ENCODE measurements around the gene POLDIP2.

Gene POLDIP2

GRCh38 chr17:28368306-28368831, 11.0 kb upstream of the POLDIP2 start:
- Histone ChIP-seq H3K4me2 (ENCODE audit: low read length) (no peak overlapping the region), H3K79me2 (ENCODE audit: control insufficient read depth, insufficient read depth, low read length, poor library complexity) (no peaks in the 10 kb centered on the region), H2AFZ (ENCODE audit: insufficient read depth, low read length, poor library complexity) (no peak overlapping the region), H2AK5ac (ENCODE audit: low read length) (no peak overlapping the region), H4K91ac (ENCODE audit: low read depth, low read length) (no peak overlapping the region), H3K18ac (ENCODE audit: low read length) (no peak overlapping the region), H3K4me3 (ENCODE audit: low read depth, low read length) (no peak overlapping the region), H3K27ac (ENCODE audit: low read depth, low read length) (no peak overlapping the region), H4K8ac (ENCODE audit: low read depth, low read length) (no peak overlapping the region), H3K9me3 (ENCODE audit: insufficient read depth, low read depth, low read length) (no peaks in the 10 kb centered on the region), H2BK12ac (ENCODE audit: low read length) (no peak overlapping the region), H3K27me3 (ENCODE audit: insufficient read depth, low read length) (peaks cover 19% of the 10 kb centered on the region), H3K9ac (ENCODE audit: low read length) (no peak overlapping the region), H3K79me1 (ENCODE audit: low read length) (no peaks in the 10 kb centered on the region), H2BK5ac (ENCODE audit: low read depth, low read length, poor library complexity) (no peak overlapping the region), H2BK120ac (ENCODE audit: insufficient read depth, low read length, poor library complexity) (no peak overlapping the region), H3K4me1 (ENCODE audit: control insufficient read depth in 1 of 2, insufficient read depth in 2 of 2, low read length in 2 of 2) (peaks cover 16 to 22% of the 10 kb centered on the region in 2 experiments), H4K12ac (ENCODE audit: low read depth, low read length) (no peak overlapping the region), H3K36me3 (ENCODE audit: control insufficient read depth in 1 of 2, insufficient read depth in 2 of 2, low read length in 2 of 2) (peaks cover 6 to 16% of the 10 kb centered on the region in 2 experiments), H3K14ac (ENCODE audit: low read length) (no peak overlapping the region), H3K4ac (ENCODE audit: low read depth, low read length) (no peak overlapping the region), H3K23ac (ENCODE audit: low read length) (no peak overlapping the region)
- WGBS (ENCODE audit: extremely low coverage, insufficient coverage, insufficient read length): no CpG with 5 or more reads among the region's 5 CpGs
- no peak for DNase-seq

- H3K79me1 ChIP-seq (ENCODE audit: low read length): no peaks in the 10 kb centered on the region
- H3K4me3 ChIP-seq (ENCODE audit: low read depth, low read length): no peak overlapping the region
- DNase-seq: no peak
- no peak overlapping the region for H4K91ac ChIP-seq (ENCODE audit: low read depth, low read length)
- H3K18ac ChIP-seq (ENCODE audit: low read length): no peak overlapping the region
- no peak overlapping the region for H3K9ac ChIP-seq (ENCODE audit: low read length)
- H3K14ac ChIP-seq (ENCODE audit: low read length): no peak overlapping the region
- H3K79me2 ChIP-seq (ENCODE audit: control insufficient read depth, insufficient read depth, low read length, poor library complexity): no peaks in the 10 kb centered on the region
- H2BK12ac ChIP-seq (ENCODE audit: low read length): no peak overlapping the region
- no peak overlapping the region for H2AK5ac ChIP-seq (ENCODE audit: low read length)
- no peak overlapping the region for H2AFZ ChIP-seq (ENCODE audit: insufficient read depth, low read length, poor library complexity)
- peaks cover 13% of the 10 kb centered on the region for H3K27me3 ChIP-seq (ENCODE audit: insufficient read depth, low read length)
- no peak overlapping the region for H2BK120ac ChIP-seq (ENCODE audit: insufficient read depth, low read length, poor library complexity)
- no peak overlapping the region for H4K8ac ChIP-seq (ENCODE audit: low read depth, low read length)
- no peaks in the 10 kb centered on the region for H3K9me3 ChIP-seq (ENCODE audit: insufficient read depth, low read depth, low read length)
- peaks cover 16 to 22% of the 10 kb centered on the region in 2 experiments for H3K4me1 ChIP-seq (ENCODE audit: control insufficient read depth in 1 of 2, insufficient read depth in 2 of 2, low read length in 2 of 2)
- peaks cover 6 to 20% of the 10 kb centered on the region in 2 experiments for H3K36me3 ChIP-seq (ENCODE audit: control insufficient read depth in 1 of 2, insufficient read depth in 2 of 2, low read length in 2 of 2)
- no peak overlapping the region for H3K4ac ChIP-seq (ENCODE audit: low read depth, low read length)
- H3K23ac ChIP-seq (ENCODE audit: low read length): no peak overlapping the region
- H3K4me2 ChIP-seq (ENCODE audit: low read length): no peak overlapping the region
- no CpG with 5 or more reads among the region's 21 CpGs for WGBS (ENCODE audit: extremely low coverage, insufficient coverage, insufficient read length)
- H2BK5ac ChIP-seq (ENCODE audit: low read depth, low read length, poor library complexity): no peak overlapping the region
- no peak overlapping the region for H3K27ac ChIP-seq (ENCODE audit: low read depth, low read length)
- H4K12ac ChIP-seq (ENCODE audit: low read depth, low read length): no peak overlapping the region
Observed at GRCh38 chr17:28367641-28368305, 10.4 kb upstream of the POLDIP2 start.

- H4K12ac ChIP-seq (ENCODE audit: low read depth, low read length): no peak overlapping the region
Observed at GRCh38 chr17:28366605-28367004, 9.3 kb upstream of the POLDIP2 start.

GRCh38 chr17:28365487-28365886, 8.2 kb upstream of the POLDIP2 start:
- no peaks in the 10 kb centered on the region for H3K27me3 ChIP-seq (ENCODE audit: insufficient read depth, low read length)
- no CpG with 5 or more reads among the region's 3 CpGs for WGBS (ENCODE audit: extremely low coverage, insufficient coverage, insufficient read length)
- H3K9me3 ChIP-seq (ENCODE audit: insufficient read depth, low read depth, low read length): no peaks in the 10 kb centered on the region
- no peak overlapping the region for H3K4me2 ChIP-seq (ENCODE audit: low read length)
- H4K91ac ChIP-seq (ENCODE audit: low read depth, low read length): no peak overlapping the region
- no peak overlapping the region for H3K18ac ChIP-seq (ENCODE audit: low read length)
- no peak overlapping the region for H3K27ac ChIP-seq (ENCODE audit: low read depth, low read length)
- no peak overlapping the region for H2BK120ac ChIP-seq (ENCODE audit: insufficient read depth, low read length, poor library complexity)
- H3K4me1 ChIP-seq (ENCODE audit: control insufficient read depth in 1 of 2, insufficient read depth in 2 of 2, low read length in 2 of 2): peaks cover 6 to 9% of the 10 kb centered on the region in 2 experiments
- H4K8ac ChIP-seq (ENCODE audit: low read depth, low read length): no peak overlapping the region
- no peaks in the 10 kb centered on the region for H3K79me1 ChIP-seq (ENCODE audit: low read length)
- H2AK5ac ChIP-seq (ENCODE audit: low read length): no peak overlapping the region
- H3K9ac ChIP-seq (ENCODE audit: low read length): no peak overlapping the region
- H4K12ac ChIP-seq (ENCODE audit: low read depth, low read length): no peak overlapping the region
- H2BK5ac ChIP-seq (ENCODE audit: low read depth, low read length, poor library complexity): no peak overlapping the region
- no peak overlapping the region for H2AFZ ChIP-seq (ENCODE audit: insufficient read depth, low read length, poor library complexity)
- no peak for DNase-seq
- no peak overlapping the region for H3K4ac ChIP-seq (ENCODE audit: low read depth, low read length)
- no peak overlapping the region for H3K14ac ChIP-seq (ENCODE audit: low read length)
- no peak overlapping the region for H3K23ac ChIP-seq (ENCODE audit: low read length)
- H3K36me3 ChIP-seq (ENCODE audit: control insufficient read depth in 1 of 2, insufficient read depth in 2 of 2, low read length in 2 of 2): peaks cover 17 to 36% of the 10 kb centered on the region in 2 experiments
- no peaks in the 10 kb centered on the region for H3K79me2 ChIP-seq (ENCODE audit: control insufficient read depth, insufficient read depth, low read length, poor library complexity)
- no peak overlapping the region for H3K4me3 ChIP-seq (ENCODE audit: low read depth, low read length)
- no peak overlapping the region for H2BK12ac ChIP-seq (ENCODE audit: low read length)

More at GRCh38 chr17:28366605-28367004, 9.3 kb upstream of the POLDIP2 start:
- Histone ChIP-seq H3K9ac (ENCODE audit: low read length) (no peak overlapping the region), H2BK12ac (ENCODE audit: low read length) (no peak overlapping the region), H2BK5ac (ENCODE audit: low read depth, low read length, poor library complexity) (no peak overlapping the region), H3K4ac (ENCODE audit: low read depth, low read length) (no peak overlapping the region), H3K23ac (ENCODE audit: low read length) (no peak overlapping the region), H3K36me3 (ENCODE audit: control insufficient read depth in 1 of 2, insufficient read depth in 2 of 2, low read length in 2 of 2) (peaks cover 10 to 25% of the 10 kb centered on the region in 2 experiments), H3K79me2 (ENCODE audit: control insufficient read depth, insufficient read depth, low read length, poor library complexity) (no peaks in the 10 kb centered on the region), H3K18ac (ENCODE audit: low read length) (no peak overlapping the region), H3K27me3 (ENCODE audit: insufficient read depth, low read length) (peaks cover 1% of the 10 kb centered on the region), H3K4me1 (ENCODE audit: control insufficient read depth in 1 of 2, insufficient read depth in 2 of 2, low read length in 2 of 2) (peaks cover 10 to 15% of the 10 kb centered on the region in 2 experiments), H2AFZ (ENCODE audit: insufficient read depth, low read length, poor library complexity) (no peak overlapping the region), H4K8ac (ENCODE audit: low read depth, low read length) (no peak overlapping the region), H3K14ac (ENCODE audit: low read length) (no peak overlapping the region), H3K4me2 (ENCODE audit: low read length) (no peak overlapping the region), H4K91ac (ENCODE audit: low read depth, low read length) (no peak overlapping the region), H2BK120ac (ENCODE audit: insufficient read depth, low read length, poor library complexity) (no peak overlapping the region), H3K4me3 (ENCODE audit: low read depth, low read length) (no peak overlapping the region), H3K27ac (ENCODE audit: low read depth, low read length) (no peak overlapping the region), H3K79me1 (ENCODE audit: low read length) (no peaks in the 10 kb centered on the region), H3K9me3 (ENCODE audit: insufficient read depth, low read depth, low read length) (no peaks in the 10 kb centered on the region), H2AK5ac (ENCODE audit: low read length) (no peak overlapping the region)
- no CpG with 5 or more reads among the region's 1 CpG for WGBS (ENCODE audit: extremely low coverage, insufficient coverage, insufficient read length)
- DNase-seq: no peak

Data from trophoblast cell (in vitro differentiated cells and primary cell).